GM21529 (cell line): Measurements from ENCODE around the gene PARD3B.

Experiments
- ATAC-seq: cut with Tn5 transposase; IDR thresholded peaks from one replicate; pipeline ENCODE4 v1.9.1; 2021; ENCODE audit not compliant: unreplicated experiment

PARD3B gene

GRCh38 chr2:205570648-205571047 is 1025.4 kb downstream of the PARD3B start:
- no peak for ATAC-seq

- ATAC-seq, result no peak
Observed at GRCh38 chr2:205571360-205571959, 1026.2 kb downstream of the PARD3B start.

GRCh38 chr2:205574001-205574400 is 1028.7 kb downstream of the PARD3B start:
- ATAC-seq, result no peak

- ATAC-seq, result no peak
Observed at GRCh38 chr2:205579335-205579734, 1034.1 kb downstream of the PARD3B start.

GRCh38 chr2:205580212-205580987 is 1035.1 kb downstream of the PARD3B start:
- ATAC-seq, result no peak

GRCh38 chr2:205582366-205582765 is 1037.1 kb downstream of the PARD3B start:
- no peak for ATAC-seq

GRCh38 chr2:205585449-205586383 is 1040.4 kb downstream of the PARD3B start:
- no peak for ATAC-seq

GRCh38 chr2:205586626-205587025 is 1041.4 kb downstream of the PARD3B start:
- no peak for ATAC-seq

- no peak for ATAC-seq
Observed at GRCh38 chr2:205589479-205589878, 1044.2 kb downstream of the PARD3B start.

- no peak for ATAC-seq
Observed at GRCh38 chr2:205590759-205591158, 1045.5 kb downstream of the PARD3B start.

GRCh38 chr2:205593891-205594290 is 1048.6 kb downstream of the PARD3B start:
- ATAC-seq, result no peak

GRCh38 chr2:205596581-205596980 is 1051.3 kb downstream of the PARD3B start:
- no peak for ATAC-seq

- no peak for ATAC-seq
Observed at GRCh38 chr2:205605638-205606304, 1060.5 kb downstream of the PARD3B start.

- ATAC-seq, result no peak
Observed at GRCh38 chr2:205607146-205607545, 1061.9 kb downstream of the PARD3B start.

GRCh38 chr2:205609113-205609512 is 1063.8 kb downstream of the PARD3B start:
- no peak for ATAC-seq

GRCh38 chr2:205610437-205610836 is 1065.2 kb downstream of the PARD3B start:
- ATAC-seq, result no peak

GRCh38 chr2:205612636-205613035 is 1067.4 kb downstream of the PARD3B start:
- no peak for ATAC-seq

- ATAC-seq, result no peak
Observed at GRCh38 chr2:205613970-205614559, 1068.8 kb downstream of the PARD3B start.

GRCh38 chr2:205614965-205615364 is 1069.7 kb downstream of the PARD3B start:
- no peak for ATAC-seq

- no peak for ATAC-seq
Observed at GRCh38 chr2:205617905-205618304, 1072.6 kb downstream of the PARD3B start.

- ATAC-seq, result no peak
Observed at GRCh38 chr2:205619600-205619999, 1074.3 kb downstream of the PARD3B start.
